ENCODE measurements around the gene OCA2.
A peak's percentile ranks its signal among the peaks of the same experiment; 100 is the strongest.
"Not testable (repeated sequence)": the region's sequence is repeated elsewhere in the genome, so short reads cannot be mapped to it uniquely, and the experiment has no call there.

The OCA2 gene

DNA sequence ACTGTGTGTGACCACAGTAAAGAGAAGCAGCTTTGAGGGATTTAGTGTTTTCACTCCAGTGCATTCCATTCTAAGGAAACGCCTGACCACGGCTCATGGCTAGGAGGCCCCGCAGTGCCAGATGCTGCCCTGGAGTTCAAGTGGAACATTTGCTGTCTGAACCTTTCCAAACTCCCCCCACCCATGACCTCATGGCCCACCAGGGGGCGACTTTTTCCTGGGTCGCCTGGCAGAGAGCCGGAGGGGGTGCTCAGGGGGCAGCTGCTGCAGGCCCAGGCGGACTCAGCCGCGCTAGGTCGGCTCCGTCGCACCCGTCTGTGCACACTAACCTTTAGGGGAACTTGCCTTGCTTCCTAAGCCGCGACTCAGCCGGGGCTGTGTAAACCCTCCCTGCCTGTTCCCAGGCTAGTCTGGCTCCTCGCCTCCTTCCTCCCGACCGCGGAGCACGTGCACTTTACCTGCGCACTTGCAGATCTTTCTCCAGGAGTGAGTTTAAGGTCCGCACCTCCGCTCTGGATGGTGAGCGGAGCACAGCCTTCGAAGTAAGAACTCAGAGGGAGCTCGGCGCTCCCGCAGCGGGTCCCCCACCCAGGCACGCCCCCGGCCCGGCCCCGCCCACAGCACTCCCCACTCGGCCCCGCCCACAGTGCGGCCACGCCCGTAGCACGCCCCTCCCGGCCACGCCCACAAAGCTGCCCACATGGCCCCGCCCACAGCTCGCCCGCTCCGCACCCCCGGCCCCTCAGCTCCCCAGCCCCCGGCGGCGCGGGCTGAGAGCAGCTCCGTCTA lies at the start of gene OCA2:
OCA2 (minus strand) TSS at position 550 of the 789 bp plus-strand sequence. CDS start 17,441 bp downstream, outside the sequence.
- no peak for DNase-seq

DNA sequence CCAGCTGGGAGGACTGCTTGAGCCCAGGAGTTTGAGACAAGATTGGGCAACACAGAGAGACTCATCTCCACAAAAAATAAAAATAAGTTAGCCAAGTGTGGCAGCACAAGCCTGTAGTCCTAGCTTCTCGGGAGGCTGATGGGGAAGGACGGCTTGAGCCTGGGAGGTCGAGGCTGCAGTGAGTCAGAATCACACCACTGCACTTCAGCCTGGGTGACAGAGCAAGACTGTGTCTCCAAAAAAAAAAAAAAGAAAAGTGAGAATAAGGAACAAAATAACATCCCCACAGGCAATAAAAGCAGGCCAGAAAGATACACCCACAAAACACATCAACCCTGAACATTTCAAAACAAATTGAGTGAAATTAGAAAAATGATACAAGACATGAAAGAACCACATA lies 48.7 kb upstream of the OCA2 start:
- DNase-seq: no peak

GRCh38 chr15:28145419-28145818 lies 46.3 kb upstream of the OCA2 start:
- DNase-seq: not testable (repeated sequence)

DNA sequence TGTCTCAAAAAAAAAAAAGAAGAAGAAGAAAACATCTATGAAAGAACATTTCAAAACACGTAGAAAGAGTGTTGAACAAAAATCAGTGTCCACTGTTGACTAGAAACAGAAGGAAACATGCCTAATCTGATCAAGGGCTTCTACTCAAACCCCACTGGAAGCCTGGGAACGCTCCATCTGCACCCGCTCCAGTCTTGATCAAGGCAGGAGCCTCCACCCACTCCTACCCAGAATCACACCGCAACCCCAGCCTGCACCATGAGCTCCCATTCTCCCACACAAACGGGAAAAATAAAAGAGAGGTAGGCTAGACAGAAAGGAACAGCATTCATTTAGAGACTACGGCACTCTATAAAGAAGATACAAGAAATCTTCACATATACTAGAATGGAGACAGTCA lies 40.9 kb upstream of the OCA2 start:
- DNase-seq: no peak

DNA sequence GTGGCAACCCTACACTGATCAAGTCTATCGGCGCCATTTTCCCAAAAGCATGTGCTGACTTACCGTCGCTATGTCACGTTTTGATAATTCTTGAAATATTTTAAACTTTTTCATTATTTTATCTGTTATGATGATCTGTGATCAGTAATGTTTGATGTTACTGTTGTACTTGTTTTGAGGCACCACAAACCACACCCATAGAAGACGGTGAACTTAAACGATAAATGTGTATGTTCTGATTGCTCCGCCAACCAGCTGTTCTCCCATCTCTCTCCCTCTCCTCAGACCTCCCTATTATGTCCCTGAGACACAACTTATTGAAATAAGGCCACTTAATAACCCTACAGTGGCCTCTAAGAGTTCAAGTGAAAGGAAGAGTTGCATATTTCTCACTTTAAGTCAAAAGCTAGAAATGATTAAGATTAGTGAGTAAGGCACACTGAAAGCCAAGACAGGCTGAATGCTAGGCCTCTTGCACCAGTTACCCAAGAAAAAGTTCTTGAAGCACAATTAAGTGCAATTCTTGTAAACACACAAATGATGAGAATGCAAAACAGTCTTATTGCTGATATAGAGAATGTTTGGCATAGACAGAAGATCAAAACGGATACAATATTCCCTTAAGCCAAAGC lies 38.4 kb upstream of the OCA2 start:
- not testable (repeated sequence) for DNase-seq

GRCh38 chr15:28136236-28136904 lies 37.3 kb upstream of the OCA2 start:
- peak in 1 of 2 experiments; percentile 33 for DNase-seq

GRCh38 chr15:28133281-28133680 lies 34.2 kb upstream of the OCA2 start:
- DNase-seq: no peak

- no peak for DNase-seq
Observed at GRCh38 chr15:28132524-28133275, 33.6 kb upstream of the OCA2 start.

DNA sequence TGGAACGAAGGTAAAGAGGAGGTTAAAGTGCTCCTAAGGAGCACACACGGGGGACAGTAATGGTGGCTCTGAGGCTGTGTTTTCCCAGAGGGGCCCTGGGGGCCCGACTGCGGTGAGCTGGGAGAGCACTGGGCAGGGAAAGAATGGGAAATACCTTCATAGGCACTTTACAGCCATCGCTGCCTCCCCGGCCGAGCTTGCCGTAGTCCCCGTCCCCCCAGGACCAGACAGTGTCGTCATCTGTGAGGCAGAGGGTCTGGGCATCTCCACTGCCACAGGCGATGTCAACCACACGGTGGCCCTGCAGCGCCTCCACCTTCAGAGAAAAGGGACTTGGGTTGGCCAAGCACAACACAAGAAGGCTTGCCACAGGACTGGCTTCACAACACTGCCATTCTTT lies 32.8 kb upstream of the OCA2 start:
- no peak for DNase-seq

- DNase-seq: no peak
Observed at GRCh38 chr15:28131400-28131799, 32.3 kb upstream of the OCA2 start.

DNA sequence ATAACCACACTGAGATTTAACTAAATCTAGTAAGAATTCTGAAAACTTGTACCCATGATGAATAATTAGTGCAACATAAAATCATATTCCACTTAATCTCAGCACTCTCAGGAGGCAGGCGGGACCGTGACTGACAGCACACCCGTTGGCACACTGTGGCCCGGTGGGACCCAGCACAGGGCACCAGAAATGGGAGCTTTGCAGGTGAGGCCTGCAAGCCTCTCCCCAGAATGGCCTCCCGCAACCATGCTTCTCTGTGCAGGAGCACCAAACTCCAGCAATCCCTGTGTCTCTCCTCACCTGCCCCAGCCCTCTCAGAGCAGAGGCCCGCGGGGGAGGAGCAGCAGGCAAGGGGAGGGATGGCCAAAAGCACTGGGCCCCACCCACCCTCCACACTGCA lies 31.5 kb upstream of the OCA2 start:
- DNase-seq: no peak

GRCh38 chr15:28129231-28129848 lies 30.2 kb upstream of the OCA2 start:
- DNase-seq: no peak

DNA sequence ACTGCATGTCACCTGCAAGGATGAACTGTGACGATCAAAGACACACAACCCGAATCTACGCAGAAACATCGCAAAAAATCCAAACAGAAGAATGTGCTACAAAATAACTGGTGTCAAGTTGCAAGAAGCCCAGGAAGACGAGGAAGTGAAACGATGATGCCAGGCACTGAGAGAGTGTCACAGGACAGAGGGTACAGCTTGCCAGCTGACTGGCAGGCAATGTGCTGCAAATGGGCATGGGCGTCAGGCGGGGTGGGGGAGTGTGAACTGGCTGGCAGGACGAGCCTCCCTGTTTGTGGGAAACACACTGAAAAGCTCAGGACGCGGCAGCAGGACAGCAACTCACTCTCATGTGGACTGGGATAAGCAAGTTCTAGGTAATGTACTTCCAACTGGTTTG lies 28.9 kb upstream of the OCA2 start:
- no peak for DNase-seq

- no peak for DNase-seq
Observed at GRCh38 chr15:28127036-28127435, 27.9 kb upstream of the OCA2 start.

GRCh38 chr15:28125673-28126651 lies 26.8 kb upstream of the OCA2 start:
- peak; percentile 58 to 64 for DNase-seq

GRCh38 chr15:28124841-28125240 lies 25.7 kb upstream of the OCA2 start:
- DNase-seq: no peak

DNA sequence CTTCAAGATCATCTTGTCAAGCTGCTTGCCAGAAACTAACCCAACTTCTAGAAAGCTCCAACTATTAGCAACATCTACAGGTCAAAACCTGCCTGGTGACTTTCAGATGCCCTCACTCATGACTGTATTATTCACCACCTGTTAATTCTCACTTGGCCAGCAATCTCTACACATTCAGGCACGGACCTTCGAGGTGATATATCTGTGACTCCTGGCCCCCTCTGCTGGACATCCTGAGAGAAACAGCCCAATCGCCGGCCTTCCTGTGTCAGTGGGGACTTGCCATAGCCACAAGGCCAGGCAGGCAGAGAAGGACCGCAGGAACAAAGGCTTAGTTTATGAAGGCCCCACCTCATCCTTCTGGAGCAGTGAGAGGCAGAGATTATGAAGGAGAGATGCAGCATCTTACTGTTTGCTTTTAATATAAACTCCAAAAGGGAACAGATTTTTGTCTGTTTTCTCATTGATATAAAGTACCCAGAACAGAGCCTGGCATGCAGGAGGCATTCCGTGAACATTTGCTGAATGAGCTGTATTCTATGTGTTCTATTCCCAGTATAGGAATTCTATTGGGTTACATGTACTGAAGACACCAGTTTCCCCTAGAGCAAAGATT lies 24.4 kb upstream of the OCA2 start:
- DNase-seq: peak; percentile 64 to 70

- no peak for DNase-seq
Observed at GRCh38 chr15:28122038-28122949, 23.2 kb upstream of the OCA2 start.

DNA sequence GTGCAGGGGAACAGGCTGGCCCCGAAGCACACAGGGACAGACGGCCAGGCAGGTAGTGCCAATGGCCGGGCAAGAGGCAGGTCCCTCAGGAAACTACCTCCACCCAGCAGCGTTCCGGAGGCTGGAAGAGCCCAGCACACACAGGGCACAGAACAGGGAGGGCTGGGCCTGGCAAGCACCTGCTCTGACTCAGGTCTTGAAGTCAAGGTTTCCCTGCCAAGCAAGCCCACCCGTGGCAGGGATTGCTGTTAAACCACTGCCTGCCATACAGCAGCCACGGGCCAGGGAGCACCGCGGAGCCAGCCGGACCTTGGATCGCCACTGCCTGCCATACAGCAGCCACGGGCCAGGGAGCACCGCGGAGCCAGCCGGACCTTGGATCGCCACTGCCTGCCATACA lies 22.5 kb upstream of the OCA2 start:
- not testable (repeated sequence) for DNase-seq

- DNase-seq: no peak
Observed at GRCh38 chr15:28120359-28120640, 21.2 kb upstream of the OCA2 start.

Measured in NCI-H2081 (cell line).